Endothelial cell of umbilical vein (primary cell): ENCODE measurements around the gene GJB1. TPM values are rescaled to one million over a fixed set of nuclear protein-coding genes. Genes with fewer than 3 reads are reported as not detected.

ENCODE experiments used
- BruUV-seq: library from RNA; stranded (reverse); fragments of 400-500 nt; replicated peaks from 2 replicates; lab custom pipeline; 2021; lab: Mats Ljungman, UMichigan
- CTCF ChIA-PET: fragments of 300-600, 350-600 bp; sonication (Branson Sonifier 250); formaldehyde crosslinking; loops from one replicate; lab custom pipeline; 2021; ENCODE audit warnings: antibody characterized with exemption, inconsistent platforms; lab: Charles Lee
- POLR2A ChIA-PET: fragments of 300-600, 350-600 bp; sonication (Branson Sonifier 250); formaldehyde crosslinking; loops from one replicate; lab custom pipeline; 2021; ENCODE audit warnings: antibody characterized with exemption, inconsistent platforms; lab: Charles Lee
- DNase-seq: peaks from one replicate; pipeline ENCODE4 v3.0.0-alpha.2; 2011; ENCODE audit warnings: low read depth, low spot score
- FAIRE-seq: peaks from 2 replicates; lab custom pipeline; 2011; peaks lifted over from hg19 to GRCh38; lab: Jason Lieb, UNC
- H2AFZ ChIP-seq: 2 replicates; pipeline ENCODE4 v1.6.0; 2012; ENCODE audit warnings: low read depth, low read length, control low read depth, inconsistent platforms
- H3K27ac ChIP-seq: 2 replicates; pipeline ENCODE4 v1.5.1; 2011; ENCODE audit warnings: low read depth, mild to moderate bottlenecking, control low read depth, low read length, moderate library complexity; ENCODE audit not compliant: insufficient read depth
- H3K27me3 ChIP-seq, 2 experiments: 2 replicates each; pipeline versions ENCODE4 v1.6.0 to v1.6.1; 2011; ENCODE audit warnings: low read length in 2 of 2, mixed read lengths in 1 of 2; ENCODE audit not compliant: control insufficient read depth in 2 of 2, insufficient read depth in 2 of 2
- H3K36me3 ChIP-seq, 2 experiments: 2 replicates in 1 of 2; 3 replicates in 1 of 2; pipeline ENCODE4 v1.5.1; 2011; ENCODE audit warnings: low read length in 2 of 2, mild to moderate bottlenecking in 1 of 2, moderate library complexity in 1 of 2; ENCODE audit not compliant: control insufficient read depth in 2 of 2, insufficient read depth in 2 of 2; ENCODE audit errors: extremely low read depth in 1 of 2
- H3K4me1 ChIP-seq: 3 replicates; pipeline ENCODE4 v1.5.1; 2011; ENCODE audit warnings: mild to moderate bottlenecking, low read length; ENCODE audit not compliant: control insufficient read depth, insufficient read depth; ENCODE audit errors: extremely low read depth
- H3K4me2 ChIP-seq: 2 replicates; pipeline ENCODE4 v1.6.1; 2011; ENCODE audit warnings: low read length, control low read depth, mixed read lengths; ENCODE audit not compliant: insufficient read depth
- H3K4me3 ChIP-seq, 3 experiments: fragments of 200-600 bp in 1 of 3; sonication (generic), shearing (Covaris generic) in 1 of 3; replicated peaks in 1 of 3; 2 replicates each; pipeline ENCODE4 v1.5.1; 2011 to 2016; ENCODE audit warnings: control low read depth in 3 of 3, low read length in 3 of 3, mild to moderate bottlenecking in 2 of 3, inconsistent platforms in 1 of 3, low read depth in 1 of 3, moderate library complexity in 1 of 3; ENCODE audit not compliant: insufficient read depth in 1 of 3
- H3K79me2 ChIP-seq: 2 replicates; pipeline ENCODE4 v1.6.0; 2012; ENCODE audit warnings: low read length, inconsistent platforms; ENCODE audit not compliant: control insufficient read depth, insufficient read depth
- H3K9ac ChIP-seq: replicated peaks from 2 replicates; pipeline ENCODE3; 2011; ENCODE audit warnings: low read length, control low read depth; ENCODE audit not compliant: insufficient read depth; ENCODE audit errors: extremely low read depth
- H3K9me1 ChIP-seq: replicated peaks from 3 replicates; pipeline ENCODE4 v1.6.0; 2011; ENCODE audit warnings: mild to moderate bottlenecking, low read length; ENCODE audit not compliant: control insufficient read depth, insufficient read depth; ENCODE audit errors: extremely low read depth
- H3K9me3 ChIP-seq: replicated peaks from 2 replicates; pipeline ENCODE4 v1.5.1; 2012; ENCODE audit warnings: low read length, inconsistent platforms; ENCODE audit not compliant: control insufficient read depth, insufficient read depth
- H4K20me1 ChIP-seq: replicated peaks from 2 replicates; pipeline ENCODE3; 2011; ENCODE audit warnings: mild to moderate bottlenecking, low read length; ENCODE audit not compliant: control insufficient read depth, insufficient read depth; ENCODE audit errors: extremely low read depth
- CTCF ChIP-seq, 2 donors: IDR thresholded peaks; 1 replicate in 1 of 2; 2 replicates in 1 of 2; pipeline ENCODE4 v1.5.1; 2011; ENCODE audit warnings: low read length in 2 of 2, mild to moderate bottlenecking in 2 of 2, moderate library complexity in 2 of 2, control low read depth in 1 of 2, inconsistent platforms in 1 of 2, low read depth in 1 of 2; ENCODE audit not compliant: insufficient read depth in 1 of 2; ENCODE audit errors: extremely low read depth in 1 of 2
- EZH2 ChIP-seq: IDR thresholded peaks from 2 replicates; pipeline ENCODE4 v1.6.1; 2012; ENCODE audit warnings: borderline replicate concordance, low read depth, mild to moderate bottlenecking, moderate library complexity, low read length, inconsistent platforms; ENCODE audit not compliant: severe bottlenecking
- FOS ChIP-seq: IDR thresholded peaks from 2 replicates; pipeline ENCODE4 v1.6.1; 2011; ENCODE audit warnings: mild to moderate bottlenecking, low read length, moderate library complexity, borderline replicate concordance; ENCODE audit not compliant: insufficient read depth
- GATA2 ChIP-seq: IDR thresholded peaks from 2 replicates; pipeline ENCODE4 v1.7.0; 2011; ENCODE audit warnings: low read depth, mild to moderate bottlenecking, moderate library complexity, mixed read lengths, low read length; ENCODE audit not compliant: insufficient read length, insufficient read depth
- JUN ChIP-seq: IDR thresholded peaks from 2 replicates; pipeline ENCODE4 v1.6.1; 2011; ENCODE audit warnings: borderline replicate concordance, low read depth; ENCODE audit not compliant: insufficient read length, insufficient read depth
- MAX ChIP-seq: IDR thresholded peaks from 2 replicates; pipeline ENCODE4 v1.6.1; 2011; ENCODE audit not compliant: insufficient read depth, insufficient read length
- MYC ChIP-seq: IDR thresholded peaks from one replicate; pipeline ENCODE4 v1.6.1; 2011; ENCODE audit warnings: mild to moderate bottlenecking, low read depth, low read length
- POLR2A ChIP-seq: IDR thresholded peaks from 2 replicates; pipeline ENCODE4 v1.6.1; 2012; ENCODE audit warnings: low read depth, mild to moderate bottlenecking, control low read depth, low read length
- POLR2AphosphoS5 ChIP-seq: IDR thresholded peaks from 2 replicates; pipeline ENCODE4 v1.6.1; 2012; ENCODE audit warnings: low read depth, mild to moderate bottlenecking, control low read depth, low read length, moderate library complexity; ENCODE audit not compliant: insufficient read depth
- dilution Hi-C: fragments of 300-500 bp; cut with MboI; formaldehyde crosslinking; loops from one replicate; pipeline ENCODE4 v1.15.0; 2019; ENCODE audit warnings: low sequenced_read_pairs; ENCODE audit not compliant: extremely low pct_ligation_motif_present
- intact Hi-C: fragments of 100-400 bp; cut with micrococcal nuclease; formaldehyde crosslinking; loops from one replicate; pipeline ENCODE4 v1.10.0; 2022
- polyA plus RNA-seq, 4 experiments: library from polyadenylated mRNA; depleted of rRNA in 3 of 4; stranded (reverse) in 3 of 4; unstranded in 1 of 4; fragments of >200 nt; gene quantifications; 2 replicates each; pipeline versions ENCODE4 v1.2.1 to v1.2.3, GENCODE V29; 2011 to 2012; ENCODE audit warnings: missing spikeins in 1 of 4
- total RNA-seq: library from RNA; stranded (reverse); gene quantifications from 2 replicates; pipeline ENCODE4 v1.2.3, GENCODE V29; 2021

GJB1 gene
- total and polyA plus RNA-seq, 2 donors (not counting 3 experiments of a cell fraction or from before 2014, with no cell fraction given), result not detected

GRCh38 chrX:71214604-71215337 is 8.3 kb upstream of the GJB1 start:
- no peaks in the 10 kb centered on the region for H3K27me3 ChIP-seq
- no peaks in the 10 kb centered on the region for H3K9me1 ChIP-seq
- FAIRE-seq (no peak), DNase-seq (no peak)
- no peak overlapping the region for H3K4me2 ChIP-seq
- H3K4me1 ChIP-seq, result no peaks in the 10 kb centered on the region
- no peak for TF ChIP-seq GATA2
- no peak for TF ChIP-seq MAX
- no peak for TF ChIP-seq FOS
- no peak for TF ChIP-seq MYC
- no peak for TF ChIP-seq POLR2A
- no peak for TF ChIP-seq CTCF (IDR thresholded peaks at IDR 0.05; ENCODE audit: extremely low read depth in 1 of 2, insufficient read depth in 1 of 2, low read depth in 1 of 2, low read length in 2 of 2)
- TF ChIP-seq JUN, result no peak
- TF ChIP-seq EZH2, result no peak
- TF ChIP-seq POLR2AphosphoS5, result no peak
- no peaks in the 10 kb centered on the region for H3K9me3 ChIP-seq
- ChIA-PET POLR2A (no interaction called here), CTCF (no interaction called here)
- no peak overlapping the region for H3K9ac ChIP-seq
- intact Hi-C loops (no loop called here), dilution Hi-C loops (no loop called here)
- H3K27ac ChIP-seq, result no peak overlapping the region
- no peaks in the 10 kb centered on the region for H3K36me3 ChIP-seq
- no peak overlapping the region for H2AFZ ChIP-seq
- no peaks in the 10 kb centered on the region for H4K20me1 ChIP-seq
- BruUV-seq, result no TSS peak
- H3K4me3 ChIP-seq, result no peak overlapping the region
- no peaks in the 10 kb centered on the region for H3K79me2 ChIP-seq
